A549 (cell line): ENCODE results near the gene THADA. TPM values are rescaled to one million over a fixed set of nuclear protein-coding genes. Genes with fewer than 3 reads are reported as not detected.
A peak's percentile ranks its signal among the peaks of the same experiment; 100 is the strongest.

ENCODE experiments used
- ATAC-seq, 2 experiments: fragments of 200-7000 bp in 1 of 2; fragments of >200 bp in 1 of 2; cut with Nextera tagmentation in 1 of 2; cut with Tn5 transposase in 1 of 2; 3 replicates each; pipeline versions ENCODE4 v1.8.0 to v1.9.1; 2018 to 2020; ENCODE audit warnings: mild to moderate bottlenecking in 1 of 2, moderate library complexity in 1 of 2
- CTCF ChIA-PET: fragments of 300-600 bp; sonication (Branson Sonifier 250); formaldehyde crosslinking; extraction: SDS; loops from one replicate; lab custom pipeline; 2021; ENCODE audit warnings: antibody characterized with exemption, inconsistent platforms; lab: Yijun Ruan, JAX
- POLR2A ChIA-PET: fragments of 350-600 bp; formaldehyde crosslinking; extraction: SDS; loops from one replicate; lab custom pipeline; 2021; ENCODE audit warnings: antibody characterized with exemption, inconsistent platforms; lab: Yijun Ruan, JAX
- DNase-seq, 2 experiments: peaks; one replicate each; pipeline versions ENCODE4 v3.0.0 to v3.0.0-alpha.2; 2011 to 2016; ENCODE audit warnings: low read depth in 1 of 2, low spot score in 1 of 2
- FAIRE-seq: peaks from 2 replicates; lab custom pipeline; 2011; peaks lifted over from hg19 to GRCh38; lab: Jason Lieb, UNC
- H3K27ac ChIP-seq, 2 experiments: fragments of >200 bp; sonication (Bioruptor Twin); formaldehyde crosslinking; 3 replicates each; pipeline ENCODE4 v1.5.1; 2016 to 2017
- H3K4me1 ChIP-seq: fragments of >200 bp; sonication (Bioruptor Twin); formaldehyde crosslinking; 3 replicates; pipeline ENCODE4 v1.6.1; 2016
- H3K4me2 ChIP-seq: fragments of >200 bp; sonication (Bioruptor Twin); formaldehyde crosslinking; 3 replicates; pipeline ENCODE4 v1.6.1; 2016
- H3K4me3 ChIP-seq: fragments of >200 bp; sonication (Bioruptor Twin); formaldehyde crosslinking; 3 replicates; pipeline ENCODE4 v1.5.1; 2016
- H3K9me3 ChIP-seq: fragments of >200 bp; sonication (Bioruptor Twin); formaldehyde crosslinking; 3 replicates; pipeline ENCODE4 v1.6.1; 2016
- ATOH8 ChIP-seq: fragments of 250-450 bp; sonication (Bioruptor Pico); IDR thresholded peaks from 2 replicates; pipeline ENCODE4 v1.5.0; 2020; ENCODE audit warnings: low read depth, mild to moderate bottlenecking, moderate library complexity
- BCL3 ChIP-seq: fragments of >200 bp; sonication (Bioruptor Twin); formaldehyde crosslinking; IDR thresholded peaks from 3 replicates; pipeline ENCODE4 v1.6.1; 2016
- BHLHE40 ChIP-seq: IDR thresholded peaks from 2 replicates; pipeline ENCODE4 v1.6.1; 2012; ENCODE audit warnings: low read depth, low read length, inconsistent platforms
- CEBPB ChIP-seq, 2 experiments: fragments of >200 bp in 1 of 2; sonication (Bioruptor Twin) in 1 of 2; formaldehyde crosslinking in 1 of 2; IDR thresholded peaks; 2 replicates each; pipeline ENCODE4 v1.6.1; 2012 to 2016
- CHD2 ChIP-seq: fragments of 150-350 bp; IDR thresholded peaks from 2 replicates; pipeline ENCODE4 v1.6.1; 2014; ENCODE audit warnings: low read length; ENCODE audit not compliant: partially characterized antibody
- CTCF ChIP-seq: fragments of >200 bp; sonication (Bioruptor Twin); formaldehyde crosslinking; IDR thresholded peaks from 3 replicates; pipeline ENCODE4 v1.5.1; 2016
- ELK1 ChIP-seq: fragments of 150-350 bp; IDR thresholded peaks from 2 replicates; pipeline ENCODE4 v1.6.1; 2014; ENCODE audit warnings: low read depth, mild to moderate bottlenecking, low read length
- ESRRA ChIP-seq: fragments of 150-350 bp; IDR thresholded peaks from 2 replicates; pipeline ENCODE4 v1.6.1; 2014; ENCODE audit warnings: mild to moderate bottlenecking, low read length, borderline replicate concordance
- FOSL2 ChIP-seq, 2 experiments: fragments of 450-650 bp in 1 of 2; fragments of >200 bp in 1 of 2; sonication (Bioruptor Twin) in 1 of 2; formaldehyde crosslinking; IDR thresholded peaks; 2 replicates each; pipeline versions ENCODE4 v1.5.0 to v1.6.1; 2016 to 2020; ENCODE audit warnings: mild to moderate bottlenecking in 1 of 2, moderate library complexity in 1 of 2
- FOXS1 ChIP-seq: fragments of 250-450 bp; sonication (Bioruptor Pico); IDR thresholded peaks from 2 replicates; pipeline ENCODE4 v1.5.0; 2020; ENCODE audit warnings: mild to moderate bottlenecking, moderate library complexity
- HOXA7 ChIP-seq: fragments of 250-450 bp; sonication (Bioruptor Pico); IDR thresholded peaks from 2 replicates; pipeline ENCODE4 v1.5.0; 2020; ENCODE audit warnings: mild to moderate bottlenecking, moderate library complexity
- JUNB ChIP-seq: fragments of >200 bp; sonication (Bioruptor Twin); formaldehyde crosslinking; IDR thresholded peaks from 2 replicates; pipeline ENCODE4 v1.6.1; 2016
- KDM1A ChIP-seq: fragments of 200-600 bp; sonication (generic); IDR thresholded peaks from 2 replicates; pipeline ENCODE4 v1.6.1; 2016; ENCODE audit warnings: low read depth, mild to moderate bottlenecking
- MAFK ChIP-seq: fragments of 450-650 bp; IDR thresholded peaks from 2 replicates; pipeline ENCODE4 v1.6.1; 2014; ENCODE audit not compliant: partially characterized antibody
- MAX ChIP-seq: IDR thresholded peaks from 2 replicates; pipeline ENCODE4 v1.6.1; 2012
- NR3C1 ChIP-seq: fragments of >200 bp; sonication (Bioruptor Twin); formaldehyde crosslinking; IDR thresholded peaks from 3 replicates; pipeline ENCODE4 v1.6.1; 2017
- PHF8 ChIP-seq: fragments of 200-600 bp; sonication (generic); IDR thresholded peaks from 2 replicates; pipeline ENCODE4 v1.6.1; 2016; ENCODE audit warnings: low read depth, mild to moderate bottlenecking, antibody characterized with exemption, moderate library complexity, borderline replicate concordance
- POLR2AphosphoS2 ChIP-seq: conservative IDR thresholded peaks from 2 replicates; pipeline ENCODE4 v1.6.1; 2012; ENCODE audit warnings: low read length, improper control_type of control experiment, inconsistent platforms
- RAD21 ChIP-seq, 2 experiments: fragments of >200 bp in 1 of 2; sonication (Bioruptor Twin) in 1 of 2; formaldehyde crosslinking in 1 of 2; IDR thresholded peaks in 1 of 2; conservative IDR thresholded peaks in 1 of 2; 2 replicates in 1 of 2; 3 replicates in 1 of 2; pipeline ENCODE4 v1.6.1; 2012 to 2018; ENCODE audit warnings: inconsistent platforms in 1 of 2
- RNF2 ChIP-seq: fragments of 200-600 bp; sonication (generic); IDR thresholded peaks from 2 replicates; pipeline ENCODE4 v1.6.1; 2016; ENCODE audit warnings: low read depth, mild to moderate bottlenecking, antibody characterized with exemption, moderate library complexity, borderline replicate concordance
- SMC3 ChIP-seq: fragments of >200 bp; sonication (Bioruptor Twin); formaldehyde crosslinking; IDR thresholded peaks from 3 replicates; pipeline ENCODE4 v1.6.1; 2018; ENCODE audit warnings: inconsistent platforms
- ZC3H11A ChIP-seq: fragments of 450-650 bp; IDR thresholded peaks from 2 replicates; pipeline ENCODE4 v1.6.1; 2014; ENCODE audit warnings: antibody characterized with exemption, mild to moderate bottlenecking
- ZNF302 ChIP-seq: fragments of 250-450 bp; sonication (Bioruptor Pico); IDR thresholded peaks from 2 replicates; pipeline ENCODE4 v1.9.0; 2021; ENCODE audit warnings: inconsistent platforms, mild to moderate bottlenecking, moderate library complexity
- WGBS: methylation state at CpG from one replicate; pipeline ENCODE4 v1.1.6; 2017; ENCODE audit errors: missing lambda C conversion rate; 5-methylcytosine and 5-hydroxymethylcytosine counted together
- polyA plus RNA-seq, 4 experiments: library from polyadenylated mRNA; depleted of rRNA in 3 of 4; stranded (reverse); fragments of >200 nt; fragmentation: RNase III in 1 of 4; extraction: RNeasy Plus Mini Kit Qiagen cat#74134 plus additional on column Dnase treatment in 1 of 4; gene quantifications; 2 replicates in 3 of 4; 3 replicates in 1 of 4; pipeline ENCODE4 v1.2.3, GENCODE V29; 2011 to 2017

THADA gene
- polyA plus RNA-seq, 2 of the 4 experiments (the other 2 are of a cell fraction) = 21.8 to 37.9 TPM

GRCh38 chr2:43455731-43456642 is 139.9 kb downstream of the THADA start:
- ATAC-seq (peak; percentile 73; a peak in 5 of 6 replicates), FAIRE-seq (no peak), DNase-seq (peak in 1 of 2 experiments; percentile 54)
- Histone ChIP-seq H3K4me1 (peaks cover 71% of the 10 kb centered on the region), H3K27ac (peak overlapping the region; percentile 42 to 66), H3K9me3 (no peaks in the 10 kb centered on the region), H3K4me2 (peak overlapping the region; percentile 61), H3K4me3 (no peak overlapping the region)
- TF ChIP-seq PHF8 (no peak), MAFK (no peak), BCL3 (no peak), CEBPB (IDR thresholded peaks at IDR 0.05) (0 out of 4 replicates have a peak, but pooled peaks of 1 of the 2 experiments have one; percentile 1), HOXA7 (no peak), JUNB (no peak), ATOH8 (CRISPR knock-in tag) (no peak), CTCF (peak; percentile 43), NR3C1 (no peak), RAD21 (conservative IDR thresholded peaks at IDR 0.05 in 1 of 2, IDR thresholded peaks at IDR 0.05 in 1 of 2) (peak; percentile 34 to 58; a peak in 3 of 5 replicates), SMC3 (peak; percentile 47), RNF2 (no peak), FOSL2 (IDR thresholded peaks at IDR 0.05) (no peak), FOSL2 (CRISPR knock-in tag; IDR thresholded peaks at IDR 0.05) (peak; percentile 30; the same call in 1 of the 2 replicates), ZNF302 (CRISPR knock-in tag) (no peak), MAX (no peak), FOXS1 (CRISPR knock-in tag) (no peak), ELK1 (no peak), ESRRA (peak; percentile 88; the same call in 1 of the 2 replicates)
- POLR2A ChIA-PET = no interaction called here
- WGBS = 66% methylated on average over 6 of the region's 6 CpGs
- CTCF ChIA-PET = interaction anchor here (0.6 to 5.3 kb wide), 8 partner anchors 9 to 236 kb away, joined by 3 to 22 read pairs (median 3); no protein-coding TSS in a partner anchor

GRCh38 chr2:43455296-43455695 is 140.5 kb downstream of the THADA start:
- Histone ChIP-seq H3K9me3 (no peaks in the 10 kb centered on the region), H3K4me3 (no peak overlapping the region), H3K27ac (peak overlapping the region; percentile 42 to 66; a peak in 5 of 6 replicates), H3K4me2 (peak overlapping the region; percentile 61; the same call in 2 of the 3 replicates), H3K4me1 (peaks cover 65% of the 10 kb centered on the region)
- POLR2A ChIA-PET = no interaction called here
- TF ChIP-seq MAX = no peak
- TF ChIP-seq CEBPB (IDR thresholded peaks at IDR 0.05) = no peak
- no peak for TF ChIP-seq BHLHE40
- no peak for TF ChIP-seq CHD2
- TF ChIP-seq KDM1A = no peak
- no peak for TF ChIP-seq FOXS1 (CRISPR knock-in tag)
- no peak for TF ChIP-seq ZC3H11A
- TF ChIP-seq ELK1 = no peak
- no peak for TF ChIP-seq POLR2AphosphoS2
- CTCF ChIA-PET = interaction anchor here (0.6 to 5.3 kb wide), 10 partner anchors 8 to 645 kb away, joined by 3 to 22 read pairs (median 3); no protein-coding TSS in a partner anchor
- DNase-seq (no peak), FAIRE-seq (no peak), ATAC-seq (no peak)
- 90% methylated on average over 5 of the region's 5 CpGs for WGBS
